CD4-positive, alpha-beta T cell treated with Interleukin-4 for 1 hour (primary cell): Measurements from ENCODE around the gene TDO2.

Experiments
- DNase-seq, 2 donors: peaks; one replicate each; pipeline ENCODE4 v3.0.0-alpha.2; 2020 to 2022

Gene TDO2

DNA sequence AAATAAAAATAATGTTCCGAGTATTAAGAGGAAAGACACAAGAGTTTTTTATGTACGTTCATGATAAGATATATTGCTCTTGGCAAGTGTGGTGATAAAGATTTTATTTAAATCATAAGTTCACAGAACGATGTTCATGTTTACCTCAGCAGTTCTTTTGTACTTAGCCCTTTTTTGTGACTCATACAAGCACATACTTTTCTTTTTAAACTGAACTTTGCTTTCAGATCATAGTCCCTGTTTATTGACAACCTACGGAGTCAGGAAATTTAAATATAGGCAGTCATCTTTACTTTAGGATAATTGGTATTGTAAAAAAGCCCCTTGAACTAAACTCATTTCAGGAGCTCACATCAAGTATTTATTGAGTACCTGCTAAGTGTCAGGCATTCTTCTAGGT, 51.4 kb downstream of the TDO2 start:
- DNase-seq = no peak

DNA sequence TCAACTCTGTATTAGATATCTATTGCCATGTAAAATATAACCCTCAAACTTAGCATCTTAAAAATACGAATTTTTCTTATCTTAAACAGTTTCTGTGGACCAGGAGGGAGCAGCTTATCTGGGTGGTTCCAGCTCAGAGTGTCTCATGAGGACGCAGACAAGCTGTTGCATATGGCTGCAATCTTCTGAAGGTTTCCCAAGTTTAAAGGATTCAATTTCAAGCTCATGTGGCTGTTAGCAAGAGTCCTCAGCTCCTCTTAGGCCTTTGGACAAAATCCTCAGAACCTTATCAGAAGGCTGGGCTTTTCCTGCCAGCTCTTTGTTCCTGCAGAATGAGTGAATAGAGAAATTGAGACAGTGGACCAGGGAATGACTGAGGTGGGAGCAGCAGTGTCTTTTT, 53.0 kb downstream of the TDO2 start:
- DNase-seq = no peak

DNA sequence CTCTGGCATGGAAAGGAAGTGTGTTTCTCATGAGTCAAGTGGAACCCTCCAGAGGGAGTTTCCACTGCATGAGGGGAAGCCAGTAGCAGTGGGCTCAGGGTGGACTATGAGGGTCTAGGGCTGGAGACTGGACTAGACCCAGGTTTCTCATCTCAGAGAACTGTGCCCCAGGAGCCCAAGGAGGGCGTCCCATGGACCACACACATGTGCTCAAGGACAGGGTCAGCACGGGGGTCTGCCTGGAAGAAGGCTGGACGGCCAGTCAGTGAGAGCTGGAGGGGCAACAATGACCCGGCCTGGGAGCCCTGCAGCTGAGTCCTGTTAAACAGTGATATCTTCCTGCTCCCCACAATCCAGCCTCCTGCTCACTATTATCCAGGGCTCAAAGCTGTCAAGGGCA, 55.9 kb downstream of the TDO2 start:
- DNase-seq = no peak

DNA sequence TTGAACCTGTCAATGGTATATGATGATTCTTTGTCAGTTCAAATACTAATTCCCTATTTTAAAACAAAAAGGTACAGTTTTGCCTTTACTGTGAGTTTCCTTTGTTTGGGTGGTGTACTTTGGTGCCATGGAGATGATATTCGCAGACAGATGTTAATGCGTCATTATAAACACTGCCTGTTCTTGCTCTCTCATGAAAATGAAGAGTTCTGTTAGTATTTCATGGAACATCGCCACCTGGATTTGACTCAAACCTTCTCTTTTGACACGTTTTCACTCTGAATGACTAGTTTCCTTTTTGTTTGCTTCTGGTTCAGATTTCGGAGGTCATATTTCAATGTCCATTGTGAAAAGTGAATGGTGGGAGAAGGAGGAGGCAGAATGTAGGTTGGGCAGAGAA, 57.0 kb downstream of the TDO2 start:
- DNase-seq = no peak

DNA sequence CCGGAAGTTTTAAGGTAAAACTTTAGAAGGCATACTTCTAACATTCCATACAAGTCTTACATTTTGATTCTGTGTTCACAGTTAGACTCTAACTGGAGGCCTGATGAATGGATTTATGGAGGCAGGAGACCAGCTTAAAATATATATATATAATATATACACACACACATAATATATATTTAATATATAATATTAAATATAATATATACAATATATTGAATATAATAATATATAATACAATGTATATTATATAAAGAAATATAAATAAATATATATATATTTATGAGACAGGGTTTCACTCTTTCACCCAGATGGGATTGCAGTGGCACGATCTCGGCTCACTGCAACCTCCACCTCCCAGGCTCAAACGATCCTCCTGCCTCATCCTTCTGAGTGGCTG, 58.1 kb downstream of the TDO2 start:
- no peak for DNase-seq

DNA sequence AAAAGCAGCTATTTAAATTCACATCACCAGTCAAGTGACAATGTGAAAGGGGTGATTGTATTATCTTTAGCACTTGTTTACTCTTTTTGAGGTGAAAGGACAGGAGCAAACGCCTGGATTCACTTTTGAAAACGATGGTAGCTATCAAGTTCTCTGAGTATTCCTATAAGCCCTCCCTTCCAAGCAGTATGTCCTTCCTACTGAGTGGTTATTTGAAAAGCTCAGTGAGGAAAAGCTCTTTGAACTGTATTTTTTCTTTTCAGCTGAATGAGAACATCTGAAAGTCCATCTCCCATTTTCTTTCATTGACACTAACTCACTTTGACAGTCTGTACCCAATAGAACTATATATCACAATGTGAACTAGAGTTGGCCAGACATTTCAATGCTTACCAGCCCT, 59.3 kb downstream of the TDO2 start:
- no peak for DNase-seq

DNA sequence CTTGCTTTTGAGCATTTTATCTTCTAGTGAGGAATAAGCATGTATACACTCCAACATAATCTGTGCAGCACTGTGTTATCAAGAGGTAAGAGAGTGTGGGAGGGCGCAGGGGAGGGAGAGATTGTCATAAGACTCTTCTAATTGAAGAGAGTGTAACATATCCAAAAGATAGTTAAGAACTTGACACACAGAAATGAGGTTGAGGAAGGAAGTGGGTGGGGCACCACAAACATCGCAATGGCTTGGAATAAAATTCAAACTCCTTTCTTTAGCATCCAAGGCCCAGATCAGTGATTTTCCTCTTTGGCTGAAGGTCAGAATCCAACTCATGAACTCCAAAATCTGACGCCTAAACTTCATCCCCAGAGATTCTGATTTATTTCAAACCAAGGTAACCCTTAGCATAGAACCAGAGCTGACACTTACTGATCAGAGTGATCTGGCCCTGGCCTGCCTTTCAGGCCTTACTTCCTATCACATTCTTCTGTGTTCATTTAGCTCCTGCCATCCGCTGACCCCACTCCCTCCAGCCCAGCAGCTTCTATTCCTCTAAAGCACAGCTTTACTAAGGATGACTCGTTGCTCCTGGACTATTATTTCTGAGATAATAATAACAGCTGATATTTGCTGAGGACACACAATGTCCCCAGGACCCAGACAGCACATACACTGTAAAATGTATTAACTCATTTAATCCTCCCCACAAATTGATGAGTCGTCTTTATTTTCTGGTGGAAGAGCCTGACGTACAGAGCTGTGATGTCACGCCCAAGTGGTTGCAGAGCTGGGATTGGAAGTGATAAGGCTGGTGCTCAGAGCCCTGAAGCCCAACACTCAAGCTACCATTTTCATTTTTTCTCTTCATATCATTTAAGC, 60.8 kb downstream of the TDO2 start:
- DNase-seq = no peak

DNA sequence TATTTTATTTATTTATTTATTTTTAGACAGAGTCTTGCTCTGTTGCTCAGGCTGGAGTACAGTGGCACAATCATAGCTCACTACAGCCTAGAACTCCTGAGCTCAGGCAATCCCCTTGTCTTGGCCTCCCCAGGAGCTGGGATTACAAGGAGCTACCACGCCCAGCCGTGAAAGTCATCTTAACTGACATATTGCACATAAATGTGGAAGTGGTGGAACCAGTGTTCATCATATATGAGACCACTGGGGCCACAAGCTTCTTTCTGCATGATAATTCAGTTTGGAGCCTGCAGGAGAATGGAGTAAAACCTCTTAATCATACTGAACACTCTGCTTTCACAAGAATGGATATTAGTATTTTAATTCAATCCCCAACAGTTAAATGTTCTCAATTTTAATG, 62.7 kb downstream of the TDO2 start:
- DNase-seq = no peak

DNA sequence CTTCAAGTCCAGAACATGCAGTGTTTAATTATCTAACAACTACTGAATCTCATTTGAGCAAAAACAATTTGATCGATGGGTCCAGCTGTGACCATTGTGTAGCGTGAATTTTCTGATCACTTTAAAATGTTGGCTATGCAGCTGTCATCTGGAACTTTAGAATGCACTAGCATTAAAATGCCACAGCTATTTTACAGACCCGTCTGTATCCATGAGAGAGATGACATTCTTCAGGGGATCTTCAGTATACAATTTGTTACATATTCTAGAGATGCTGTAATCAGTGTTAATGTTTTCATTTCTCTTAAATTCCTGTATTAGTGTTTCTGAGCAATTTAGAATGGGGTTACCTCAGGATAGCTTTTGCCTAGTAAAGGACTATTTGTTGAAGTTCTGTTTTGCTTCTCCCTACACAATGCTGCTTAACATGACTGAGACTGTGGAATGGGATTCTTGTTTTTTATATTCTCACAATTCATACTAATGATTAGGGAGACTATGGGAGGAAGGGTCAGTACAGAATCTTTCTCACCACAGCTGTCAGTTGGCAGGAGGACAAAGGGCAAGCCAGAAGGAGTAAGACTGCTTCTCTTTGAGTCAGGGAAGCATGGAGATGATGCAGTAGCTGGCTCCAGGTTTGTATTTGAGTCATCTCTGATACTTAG, 63.4 kb downstream of the TDO2 start:
- DNase-seq = no peak
